Skeletal muscle cell (primary cell): Measurements from ENCODE around the gene R3HDM2.
"Not testable (repeated sequence)": the region's sequence is repeated elsewhere in the genome, so short reads cannot be mapped to it uniquely, and the experiment has no call there.

Experiments used
- DNase-seq: peaks from one replicate; pipeline ENCODE4 v3.0.0-alpha.2; 2010; ENCODE audit warnings: low read depth
- H3K4me3 ChIP-seq: 2 replicates; pipeline ENCODE4 v1.5.1; 2011; ENCODE audit warnings: low read depth, mild to moderate bottlenecking, control low read depth, low read length, moderate library complexity

Gene R3HDM2

DNA sequence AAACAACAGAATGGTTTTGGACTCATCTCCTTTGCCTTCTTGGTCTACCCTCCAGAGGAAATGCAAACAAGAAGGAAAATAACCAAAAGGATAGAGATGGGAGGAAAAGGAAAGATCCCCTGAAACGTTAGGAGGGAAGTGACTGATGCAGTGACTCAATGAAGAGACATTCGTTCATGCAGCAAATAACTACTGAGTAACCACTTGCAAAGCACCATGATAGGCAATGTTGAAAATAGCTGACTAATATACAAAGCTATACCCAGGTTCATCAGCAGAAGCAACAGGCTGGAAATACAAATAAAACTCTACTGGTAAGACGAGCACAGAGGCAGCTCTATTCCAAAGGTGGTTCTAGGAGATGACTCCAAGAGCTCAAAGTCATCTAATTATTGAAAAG lies 41.8 kb downstream of the R3HDM2 start:
- H3K4me3 ChIP-seq, result no peak overlapping the region
- peak; percentile 65 for DNase-seq

GRCh38 chr12:57388425-57388824 lies 42.4 kb downstream of the R3HDM2 start:
- no peak overlapping the region for H3K4me3 ChIP-seq
- no peak for DNase-seq

DNA sequence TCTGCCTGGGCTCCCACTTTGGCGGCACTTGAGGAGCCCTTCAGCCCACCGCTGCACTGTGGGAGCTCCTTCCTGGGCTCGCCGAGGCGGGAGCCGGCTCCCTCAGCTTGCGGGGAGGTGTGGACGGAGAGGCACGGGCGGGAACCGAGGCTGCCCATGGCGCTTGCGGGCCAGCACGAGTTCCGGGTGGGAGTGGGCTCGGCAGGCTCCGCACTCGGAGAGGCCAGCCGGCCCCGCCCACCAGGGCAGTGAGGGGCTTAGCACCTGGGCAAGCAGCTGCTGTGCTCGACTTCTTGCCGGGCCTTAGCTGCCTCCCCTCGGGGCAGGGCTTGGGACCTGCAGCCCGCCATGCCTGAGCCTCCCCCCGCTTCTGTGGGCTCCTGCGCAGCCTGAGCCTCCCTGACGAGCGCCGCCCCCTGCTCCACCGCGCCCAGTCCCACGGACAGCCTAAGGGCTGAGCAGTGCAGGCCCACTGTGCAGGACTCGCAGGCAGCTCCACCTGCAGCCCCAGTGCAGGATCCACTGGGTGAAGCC lies 44.6 kb downstream of the R3HDM2 start:
- no peak for DNase-seq

GRCh38 chr12:57385586-57385985 lies 45.3 kb downstream of the R3HDM2 start:
- H3K4me3 ChIP-seq, result no peak overlapping the region
- no peak for DNase-seq

More for the DNA sequence above, 44.6 kb downstream of the R3HDM2 start:
- H3K4me3 ChIP-seq, result no peak overlapping the region

DNA sequence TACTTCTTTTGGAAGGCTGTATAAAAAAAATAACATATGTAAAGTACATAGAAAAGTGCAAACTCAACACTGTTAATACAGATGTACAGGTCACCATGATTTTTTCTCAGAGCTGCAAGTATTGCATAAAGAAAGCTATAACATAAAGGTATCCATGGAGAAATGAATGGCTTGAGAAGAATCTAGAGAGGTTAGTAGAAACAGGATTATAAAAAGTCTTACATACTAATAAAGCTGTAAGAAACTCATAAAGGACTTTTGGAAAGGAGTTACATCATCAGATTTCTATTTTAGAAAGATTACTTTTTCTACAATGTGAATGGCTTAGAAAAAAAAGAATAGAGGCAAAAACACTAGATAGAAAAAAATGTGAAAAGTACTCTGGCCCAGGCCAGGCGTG lies 46.4 kb downstream of the R3HDM2 start:
- DNase-seq, result no peak
- H3K4me3 ChIP-seq, result no peak overlapping the region

DNA sequence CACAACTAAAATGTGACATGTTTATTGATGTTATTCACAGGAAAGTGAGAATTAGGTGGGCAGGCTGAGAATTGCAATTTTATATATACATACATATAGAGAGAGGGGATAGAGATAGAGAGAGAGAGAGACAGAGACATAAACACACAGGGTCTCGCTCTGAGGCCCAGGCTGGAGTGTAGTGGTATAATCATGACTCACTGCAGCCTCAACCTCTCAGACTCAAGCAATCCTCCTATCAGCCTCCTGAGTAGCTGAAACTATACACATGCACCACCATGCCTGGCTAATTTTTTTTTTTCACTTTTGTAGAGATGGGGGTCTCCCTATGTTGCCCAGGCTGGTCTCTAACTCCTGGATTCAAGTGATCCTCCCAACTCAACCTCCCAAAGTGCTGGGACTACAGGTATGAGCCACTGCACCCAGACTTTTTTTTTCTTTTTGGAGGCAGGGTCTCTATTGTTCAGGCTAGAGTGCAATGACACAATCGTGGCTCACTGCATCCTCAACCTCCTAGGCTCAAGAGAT lies 49.1 kb downstream of the R3HDM2 start:
- DNase-seq, result no peak

DNA sequence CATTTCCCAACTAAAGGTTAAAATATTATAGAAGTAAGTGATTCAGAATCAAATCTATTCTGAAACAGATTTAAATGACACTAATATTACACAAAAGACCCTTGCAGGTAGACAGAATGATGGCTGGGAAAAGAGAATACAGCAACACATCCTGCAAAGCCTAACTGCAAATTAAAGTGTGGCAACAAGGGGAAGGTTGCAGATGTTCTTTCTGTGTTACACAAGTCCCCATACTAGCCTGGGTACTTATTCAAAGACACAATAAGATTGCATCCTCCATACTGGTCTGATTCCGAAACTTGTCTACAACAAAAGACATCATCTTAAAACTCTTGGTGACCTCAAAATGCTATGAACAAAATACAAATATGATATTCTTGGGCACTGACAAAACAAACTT lies 50.5 kb downstream of the R3HDM2 start:
- H3K4me3 ChIP-seq, result no peak overlapping the region
- no peak for DNase-seq

More for the DNA sequence above, 49.1 kb downstream of the R3HDM2 start:
- no peak overlapping the region for H3K4me3 ChIP-seq

DNA sequence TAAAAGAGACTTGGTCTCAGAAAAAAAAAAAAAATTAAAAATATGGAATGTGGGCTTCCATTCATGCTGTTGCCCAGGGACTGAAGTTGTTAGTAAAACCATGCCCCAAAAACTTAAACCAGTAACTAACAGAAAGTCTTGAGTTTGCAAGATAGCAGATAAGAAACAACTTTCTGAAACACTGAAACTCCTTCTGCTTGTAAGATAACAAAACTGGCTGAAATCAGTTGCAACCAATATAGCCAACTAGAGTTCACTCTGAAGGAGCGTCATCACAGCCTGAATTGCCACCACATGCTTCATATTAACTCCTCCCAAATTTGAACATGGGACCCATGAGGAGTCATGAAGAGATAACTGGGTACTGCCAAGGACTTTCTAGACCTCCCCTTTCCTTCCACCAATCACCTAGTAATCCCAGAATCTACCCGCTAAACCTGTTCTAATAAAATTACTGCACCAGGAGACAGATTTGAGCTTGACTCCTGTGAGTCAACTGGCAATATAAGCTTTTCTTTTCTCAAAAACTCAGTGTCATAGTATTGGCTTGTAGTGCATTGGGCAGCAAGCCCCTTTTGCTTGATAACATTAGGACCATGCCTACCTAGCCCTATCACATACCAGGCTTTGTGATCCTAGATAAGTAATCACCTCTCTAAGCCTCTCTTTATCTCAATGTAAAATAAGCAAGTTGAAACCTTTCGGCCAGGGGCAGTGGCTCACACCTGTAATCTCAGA lies 53.6 kb downstream of the R3HDM2 start:
- H3K4me3 ChIP-seq, result no peak overlapping the region
- no peak for DNase-seq

DNA sequence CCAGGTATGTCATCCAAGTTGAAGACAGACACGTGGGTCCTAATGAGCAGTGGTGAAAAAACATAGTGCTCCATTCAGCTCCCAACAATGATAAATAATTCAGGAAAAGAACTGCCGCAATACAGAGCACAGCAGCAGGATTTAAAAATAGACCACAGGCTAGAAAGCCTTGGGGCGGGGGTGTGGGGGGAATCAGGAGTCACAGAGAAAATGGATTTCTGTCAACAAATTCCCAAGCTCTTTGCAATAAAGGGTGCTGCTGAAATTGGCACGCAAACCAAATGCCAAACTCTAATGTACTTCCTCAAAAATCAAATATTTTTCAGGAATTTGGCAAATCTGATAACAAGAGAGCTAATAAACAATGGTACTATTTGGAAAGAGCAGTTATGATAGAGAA lies 58.6 kb downstream of the R3HDM2 start:
- no peak overlapping the region for H3K4me3 ChIP-seq
- DNase-seq, result no peak

- DNase-seq, result no peak
- no peak overlapping the region for H3K4me3 ChIP-seq
Measured at GRCh38 chr12:57370696-57371095, 60.1 kb downstream of the R3HDM2 start.

GRCh38 chr12:57370072-57370471 lies 60.8 kb downstream of the R3HDM2 start:
- DNase-seq, result no peak
- no peak overlapping the region for H3K4me3 ChIP-seq

GRCh38 chr12:57369202-57369601 lies 61.6 kb downstream of the R3HDM2 start:
- no peak overlapping the region for H3K4me3 ChIP-seq
- no peak for DNase-seq

GRCh38 chr12:57368349-57369095 lies 62.3 kb downstream of the R3HDM2 start:
- no peak overlapping the region for H3K4me3 ChIP-seq
- DNase-seq, result no peak

GRCh38 chr12:57367121-57367520 lies 63.7 kb downstream of the R3HDM2 start:
- DNase-seq, result no peak

DNA sequence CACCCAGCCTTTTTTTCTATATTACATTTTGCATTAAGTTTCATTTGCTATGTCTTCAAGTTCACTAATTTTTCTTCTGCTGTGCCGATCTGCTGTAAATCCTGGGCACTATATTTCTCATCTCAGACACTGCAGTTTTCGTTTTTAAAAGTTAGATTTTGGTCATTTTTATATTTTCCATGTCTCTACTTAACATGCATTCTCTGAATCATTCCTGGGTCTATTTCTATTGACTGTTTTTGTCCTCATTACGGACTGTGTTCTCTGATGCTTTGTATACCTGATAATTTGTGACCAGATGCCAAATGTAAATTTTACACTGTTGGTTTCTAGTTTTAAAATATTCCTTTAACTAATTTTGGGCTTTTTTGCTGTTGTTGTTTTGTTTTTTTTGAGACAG lies 64.5 kb downstream of the R3HDM2 start:
- DNase-seq, result no peak
- no peak overlapping the region for H3K4me3 ChIP-seq

More at GRCh38 chr12:57367121-57367520, 63.7 kb downstream of the R3HDM2 start:
- H3K4me3 ChIP-seq, result no peak overlapping the region

DNA sequence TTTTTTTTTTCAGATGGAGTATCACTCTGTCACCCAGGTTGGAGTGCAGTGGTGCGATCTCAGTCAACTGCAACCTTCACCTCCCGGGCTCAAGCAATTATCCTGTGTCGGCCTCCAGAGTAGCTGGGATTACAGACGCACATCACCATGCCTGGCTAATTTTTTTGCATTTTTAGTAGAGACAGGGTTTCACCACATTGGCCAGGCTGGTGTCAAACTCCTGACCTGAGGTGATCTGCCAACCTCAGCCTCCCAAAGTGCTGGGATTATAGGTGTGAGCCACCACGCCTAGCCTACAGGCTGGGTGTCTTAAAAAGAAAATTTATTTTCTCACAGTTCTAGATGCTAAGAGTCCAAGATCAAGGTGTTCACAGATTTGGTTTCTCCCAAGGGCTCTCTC lies 66.7 kb downstream of the R3HDM2 start:
- H3K4me3 ChIP-seq, DNase-seq: not testable (repeated sequence)

DNA sequence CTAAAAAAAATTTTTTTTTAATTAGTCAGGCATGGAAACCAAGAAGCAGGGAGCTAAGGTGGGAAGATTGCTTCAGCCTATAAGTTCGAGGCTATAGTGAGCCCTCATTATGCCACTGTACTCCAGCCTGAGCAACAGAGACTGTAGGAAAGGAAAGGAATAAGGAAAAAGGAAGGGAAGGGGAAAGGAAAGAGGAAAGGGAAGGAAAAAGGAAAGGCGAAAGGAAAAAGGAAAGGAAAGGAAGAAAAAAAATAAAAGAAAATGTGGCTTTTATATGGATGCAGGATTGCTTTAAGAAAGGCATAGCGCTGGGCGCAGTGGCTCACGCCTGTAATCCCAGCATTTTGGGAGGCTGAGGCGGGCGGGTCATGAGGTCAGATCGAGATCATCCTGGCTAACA lies 70.4 kb downstream of the R3HDM2 start:
- no peak for DNase-seq
- no peak overlapping the region for H3K4me3 ChIP-seq

- H3K4me3 ChIP-seq, result no peak overlapping the region
- DNase-seq, result no peak
Measured at GRCh38 chr12:57358646-57359045, 72.2 kb downstream of the R3HDM2 start.

GRCh38 chr12:57355734-57356133 lies 75.1 kb downstream of the R3HDM2 start:
- DNase-seq, result no peak
- no peak overlapping the region for H3K4me3 ChIP-seq

DNA sequence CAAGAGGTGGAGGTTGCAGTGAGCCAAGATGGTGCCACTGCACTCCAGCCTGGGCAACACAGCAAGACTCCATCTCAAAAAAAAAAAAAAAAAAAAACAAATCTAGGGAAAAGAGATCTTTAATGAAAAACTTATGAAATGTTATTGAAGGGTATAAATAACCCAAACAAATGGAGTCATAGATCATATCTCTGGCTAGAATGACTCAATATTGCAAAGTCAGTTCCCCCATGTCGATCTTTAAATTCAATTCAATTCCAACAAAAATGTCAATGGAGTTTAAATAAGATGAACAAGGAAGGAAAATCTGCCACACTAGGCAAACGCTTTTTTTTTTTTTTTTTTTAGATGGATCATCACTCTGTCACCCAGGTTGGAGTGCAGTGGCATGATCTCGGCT lies 78.7 kb downstream of the R3HDM2 start:
- DNase-seq, result no peak
- no peak overlapping the region for H3K4me3 ChIP-seq
